ENCODE results near the gene ATAD3C.

GRCh38 chr1:1463312-1463711 is 13.8 kb downstream of the ATAD3C start:
- TF ChIP-seq, protein P1, sequence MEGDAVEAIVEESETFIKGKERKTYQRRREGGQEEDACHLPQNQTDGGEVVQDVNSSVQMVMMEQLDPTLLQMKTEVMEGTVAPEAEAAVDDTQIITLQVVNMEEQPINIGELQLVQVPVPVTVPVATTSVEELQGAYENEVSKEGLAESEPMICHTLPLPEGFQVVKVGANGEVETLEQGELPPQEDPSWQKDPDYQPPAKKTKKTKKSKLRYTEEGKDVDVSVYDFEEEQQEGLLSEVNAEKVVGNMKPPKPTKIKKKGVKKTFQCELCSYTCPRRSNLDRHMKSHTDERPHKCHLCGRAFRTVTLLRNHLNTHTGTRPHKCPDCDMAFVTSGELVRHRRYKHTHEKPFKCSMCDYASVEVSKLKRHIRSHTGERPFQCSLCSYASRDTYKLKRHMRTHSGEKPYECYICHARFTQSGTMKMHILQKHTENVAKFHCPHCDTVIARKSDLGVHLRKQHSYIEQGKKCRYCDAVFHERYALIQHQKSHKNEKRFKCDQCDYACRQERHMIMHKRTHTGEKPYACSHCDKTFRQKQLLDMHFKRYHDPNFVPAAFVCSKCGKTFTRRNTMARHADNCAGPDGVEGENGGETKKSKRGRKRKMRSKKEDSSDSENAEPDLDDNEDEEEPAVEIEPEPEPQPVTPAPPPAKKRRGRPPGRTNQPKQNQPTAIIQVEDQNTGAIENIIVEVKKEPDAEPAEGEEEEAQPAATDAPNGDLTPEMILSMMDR (conservative IDR thresholded peaks at IDR 0.05; ENCODE audit: low read depth in 2 of 2), result no peak
- TF ChIP-seq JUNB (IDR thresholded peaks at IDR 0.05; ENCODE audit: unreplicated experiment) (no peak), POLR2AphosphoS5 (IDR thresholded peaks at IDR 0.05; ENCODE audit: low read depth) (no peak), EZH2 (IDR thresholded peaks at IDR 0.05; ENCODE audit: low read depth, unreplicated experiment) (no peak), CREB1 (CRISPR knock-in tag; IDR thresholded peaks at IDR 0.05; ENCODE audit: low read depth) (no peak), EZH2phosphoT487 (IDR thresholded peaks at IDR 0.05; ENCODE audit: unreplicated experiment) (no peak), ZNF114 (CRISPR knock-in tag; IDR thresholded peaks at IDR 0.05) (no peak), ETS1 (IDR thresholded peaks at IDR 0.05) (no peak)
- TF ChIP-seq, protein P2, sequence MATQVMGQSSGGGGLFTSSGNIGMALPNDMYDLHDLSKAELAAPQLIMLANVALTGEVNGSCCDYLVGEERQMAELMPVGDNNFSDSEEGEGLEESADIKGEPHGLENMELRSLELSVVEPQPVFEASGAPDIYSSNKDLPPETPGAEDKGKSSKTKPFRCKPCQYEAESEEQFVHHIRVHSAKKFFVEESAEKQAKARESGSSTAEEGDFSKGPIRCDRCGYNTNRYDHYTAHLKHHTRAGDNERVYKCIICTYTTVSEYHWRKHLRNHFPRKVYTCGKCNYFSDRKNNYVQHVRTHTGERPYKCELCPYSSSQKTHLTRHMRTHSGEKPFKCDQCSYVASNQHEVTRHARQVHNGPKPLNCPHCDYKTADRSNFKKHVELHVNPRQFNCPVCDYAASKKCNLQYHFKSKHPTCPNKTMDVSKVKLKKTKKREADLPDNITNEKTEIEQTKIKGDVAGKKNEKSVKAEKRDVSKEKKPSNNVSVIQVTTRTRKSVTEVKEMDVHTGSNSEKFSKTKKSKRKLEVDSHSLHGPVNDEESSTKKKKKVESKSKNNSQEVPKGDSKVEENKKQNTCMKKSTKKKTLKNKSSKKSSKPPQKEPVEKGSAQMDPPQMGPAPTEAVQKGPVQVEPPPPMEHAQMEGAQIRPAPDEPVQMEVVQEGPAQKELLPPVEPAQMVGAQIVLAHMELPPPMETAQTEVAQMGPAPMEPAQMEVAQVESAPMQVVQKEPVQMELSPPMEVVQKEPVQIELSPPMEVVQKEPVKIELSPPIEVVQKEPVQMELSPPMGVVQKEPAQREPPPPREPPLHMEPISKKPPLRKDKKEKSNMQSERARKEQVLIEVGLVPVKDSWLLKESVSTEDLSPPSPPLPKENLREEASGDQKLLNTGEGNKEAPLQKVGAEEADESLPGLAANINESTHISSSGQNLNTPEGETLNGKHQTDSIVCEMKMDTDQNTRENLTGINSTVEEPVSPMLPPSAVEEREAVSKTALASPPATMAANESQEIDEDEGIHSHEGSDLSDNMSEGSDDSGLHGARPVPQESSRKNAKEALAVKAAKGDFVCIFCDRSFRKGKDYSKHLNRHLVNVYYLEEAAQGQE (IDR thresholded peaks at IDR 0.05; ENCODE audit: unreplicated experiment), result no peak

Measured in GM23338 (cell line).